Gastrocnemius medialis (tissue), 4 donors: Measurements from ENCODE around the gene NTM. TPM values are rescaled to one million over a fixed set of nuclear protein-coding genes. Genes with fewer than 3 reads are reported as not detected.

Experiments used
- ATAC-seq, 2 donors: fragments of 150-250 bp; one replicate each; pipeline ENCODE4 v1.9.1; 2016
- DNase-seq, 2 donors: peaks; one replicate each; pipeline ENCODE4 v3.0.0-alpha.2; 2019
- H3K27ac ChIP-seq, 4 donors: fragments of 200-600 bp; sonication (generic); 1 replicate in 1 of 4; 2 replicates in 3 of 4; pipeline ENCODE4 v1.5.1; 2016 to 2018; ENCODE audit warnings: mild to moderate bottlenecking in 2 of 4, moderate library complexity in 1 of 4
- H3K27me3 ChIP-seq, 3 donors: fragments of 200-600 bp; sonication (generic) in 2 of 3; 1 replicate in 1 of 3; 2 replicates in 2 of 3; pipeline versions ENCODE4 v1.5.1 to v1.6.0; 2016 to 2019; ENCODE audit warnings: mild to moderate bottlenecking in 1 of 3, moderate library complexity in 1 of 3
- H3K36me3 ChIP-seq, 2 donors: fragments of 200-600 bp; sonication (generic) in 1 of 2; one replicate each; pipeline ENCODE4 v1.5.1; 2017 to 2018
- H3K4me1 ChIP-seq, 2 donors: fragments of 200-600 bp; sonication (generic) in 1 of 2; one replicate each; pipeline ENCODE4 v1.5.1; 2016 to 2017; ENCODE audit warnings: mild to moderate bottlenecking in 2 of 2
- H3K4me3 ChIP-seq, 4 donors: fragments of 200-600 bp; sonication (generic) in 3 of 4; 1 replicate in 1 of 4; 2 replicates in 3 of 4; pipeline ENCODE4 v1.5.1; 2016 to 2019; ENCODE audit warnings: mild to moderate bottlenecking in 2 of 4
- H3K9me3 ChIP-seq, 3 donors: fragments of 200-600 bp; sonication (generic) in 2 of 3; 1 replicate in 1 of 3; 2 replicates in 2 of 3; pipeline ENCODE4 v1.5.1; 2016 to 2019
- POLR2A ChIP-seq, 2 donors: fragments of 450-650 bp; IDR thresholded peaks; one replicate each; pipeline ENCODE4 v1.6.1; 2017; ENCODE audit warnings: antibody characterized with exemption in 2 of 2, mild to moderate bottlenecking in 2 of 2, moderate library complexity in 2 of 2
- in situ Hi-C, 4 donors: fragments of 200-750 bp; cut with MboI; loops; one replicate each; pipeline versions ENCODE4 v1.15.0 to v1.8.0; 2017; ENCODE audit warnings: low sequenced_read_pairs in 4 of 4
- intact Hi-C: fragments of 100-400 bp; cut with DNase I; formaldehyde crosslinking; loops from one replicate; pipeline ENCODE4 v1.15.1; 2023; ENCODE audit warnings: low total_unique reads
- total RNA-seq, 4 donors: library from RNA; depleted of rRNA; stranded (reverse); fragments of >200 nt; gene quantifications; one replicate each; pipeline versions ENCODE4 v1.1.0 to v1.2.3, GENCODE V29; 2016
- TF ChIP-seq, protein P1 (sequence below), 5 experiments: fragments of 450-650 bp in 3 of 5; fragments of 200-600 bp in 2 of 5; sonication (generic) in 2 of 5; IDR thresholded peaks in 4 of 5; conservative IDR thresholded peaks in 1 of 5; 1 replicate in 4 of 5; 2 replicates in 1 of 5; pipeline ENCODE4 v1.5.1; 2016 to 2019; ENCODE audit warnings: antibody characterized with exemption in 5 of 5, mild to moderate bottlenecking in 3 of 5, moderate library complexity in 3 of 5

Gene NTM
- total RNA-seq, 4 donors from 2014 or later = 0.69 TPM; not detected in 3

DNA sequence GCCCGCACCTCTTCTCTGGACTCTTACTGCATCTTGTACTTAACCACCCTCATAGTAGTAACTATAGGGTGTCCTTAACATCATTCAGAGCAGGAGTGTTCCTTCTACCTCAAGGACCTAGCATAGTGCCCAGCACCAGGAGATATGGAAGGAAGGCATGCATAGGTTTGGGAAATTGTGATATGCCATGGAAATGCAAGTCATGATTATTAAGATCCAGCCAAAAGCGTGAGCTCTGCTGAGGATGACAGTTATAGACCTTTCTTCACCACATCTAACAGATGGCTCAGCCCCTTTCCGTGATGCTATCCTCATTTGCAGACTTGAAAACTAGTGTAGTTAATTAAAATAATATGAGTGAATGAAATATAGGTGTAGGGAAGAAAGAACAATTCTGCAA lies 746.1 kb downstream of the NTM start:
- in situ Hi-C loops = no loop called here
- Histone ChIP-seq H3K27ac (no peak overlapping the region), H3K9me3 (no peaks in the 10 kb centered on the region), H3K36me3 (no peaks in the 10 kb centered on the region), H3K4me3 (no peak overlapping the region), H3K4me1 (no peaks in the 10 kb centered on the region), H3K27me3 (no peaks in the 10 kb centered on the region)
- no peak for ATAC-seq
- TF ChIP-seq, protein P1, sequence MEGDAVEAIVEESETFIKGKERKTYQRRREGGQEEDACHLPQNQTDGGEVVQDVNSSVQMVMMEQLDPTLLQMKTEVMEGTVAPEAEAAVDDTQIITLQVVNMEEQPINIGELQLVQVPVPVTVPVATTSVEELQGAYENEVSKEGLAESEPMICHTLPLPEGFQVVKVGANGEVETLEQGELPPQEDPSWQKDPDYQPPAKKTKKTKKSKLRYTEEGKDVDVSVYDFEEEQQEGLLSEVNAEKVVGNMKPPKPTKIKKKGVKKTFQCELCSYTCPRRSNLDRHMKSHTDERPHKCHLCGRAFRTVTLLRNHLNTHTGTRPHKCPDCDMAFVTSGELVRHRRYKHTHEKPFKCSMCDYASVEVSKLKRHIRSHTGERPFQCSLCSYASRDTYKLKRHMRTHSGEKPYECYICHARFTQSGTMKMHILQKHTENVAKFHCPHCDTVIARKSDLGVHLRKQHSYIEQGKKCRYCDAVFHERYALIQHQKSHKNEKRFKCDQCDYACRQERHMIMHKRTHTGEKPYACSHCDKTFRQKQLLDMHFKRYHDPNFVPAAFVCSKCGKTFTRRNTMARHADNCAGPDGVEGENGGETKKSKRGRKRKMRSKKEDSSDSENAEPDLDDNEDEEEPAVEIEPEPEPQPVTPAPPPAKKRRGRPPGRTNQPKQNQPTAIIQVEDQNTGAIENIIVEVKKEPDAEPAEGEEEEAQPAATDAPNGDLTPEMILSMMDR (IDR thresholded peaks at IDR 0.05 in 4 of 5, conservative IDR thresholded peaks at IDR 0.05 in 1 of 5) = no peak
- intact Hi-C loops = no loop called here
- no peak for DNase-seq

DNA sequence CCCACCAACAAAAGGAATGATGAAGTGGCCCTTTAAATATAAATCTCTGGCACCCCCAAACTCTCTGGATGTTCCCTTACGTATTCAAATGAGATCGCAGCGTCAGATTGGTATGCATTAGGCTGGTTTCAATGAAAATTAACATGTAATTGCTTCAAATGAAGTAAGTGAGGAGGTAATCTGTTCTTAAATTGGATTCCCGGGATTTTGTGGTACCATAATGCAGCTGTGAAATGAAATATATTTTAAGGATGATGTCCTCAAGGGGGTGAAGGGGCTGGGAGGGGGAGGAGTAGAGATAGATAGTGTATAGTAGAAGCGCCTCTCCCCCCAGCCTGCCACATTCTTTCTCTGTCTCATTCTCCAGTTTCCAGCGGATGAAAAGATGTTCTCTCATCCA lies 748.2 kb downstream of the NTM start:
- no peak overlapping the region for H3K4me3 ChIP-seq
- no peaks in the 10 kb centered on the region for H3K9me3 ChIP-seq
- H3K27me3 ChIP-seq = no peaks in the 10 kb centered on the region
- DNase-seq (no peak), ATAC-seq (no peak)
- H3K4me1 ChIP-seq = no peaks in the 10 kb centered on the region
- TF ChIP-seq POLR2A (IDR thresholded peaks at IDR 0.05) = no peak
- TF ChIP-seq, protein P1 (IDR thresholded peaks at IDR 0.05 in 4 of 5, conservative IDR thresholded peaks at IDR 0.05 in 1 of 5) = no peak
- in situ Hi-C loops (no loop called here), intact Hi-C loops (no loop called here)
- H3K27ac ChIP-seq = no peak overlapping the region
- H3K36me3 ChIP-seq = no peaks in the 10 kb centered on the region

DNA sequence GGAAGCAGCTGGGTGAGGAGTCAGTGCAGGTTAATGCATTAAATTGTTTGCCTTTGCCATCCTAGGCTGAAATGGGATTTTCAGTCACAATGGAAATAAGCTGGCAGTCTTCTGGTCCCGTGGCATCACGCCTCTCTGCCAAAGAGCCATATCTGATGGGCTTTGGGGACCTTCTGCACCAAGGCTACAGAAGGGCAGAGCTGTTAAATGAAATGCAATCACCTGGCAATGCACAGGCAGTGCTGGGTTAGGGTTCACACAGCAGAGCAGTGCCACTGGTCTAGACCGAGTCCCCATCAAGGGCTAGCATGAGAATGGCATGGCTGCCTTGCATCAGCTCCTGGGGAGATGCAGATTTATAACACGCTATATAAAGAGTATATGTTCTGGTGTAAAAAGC lies 749.2 kb downstream of the NTM start:
- intact Hi-C loops = no loop called here
- TF ChIP-seq, protein P1 (IDR thresholded peaks at IDR 0.05 in 4 of 5, conservative IDR thresholded peaks at IDR 0.05 in 1 of 5) = no peak
- TF ChIP-seq POLR2A (IDR thresholded peaks at IDR 0.05) = no peak
- ATAC-seq (no peak), DNase-seq (no peak)
- H3K27me3 ChIP-seq = no peaks in the 10 kb centered on the region
- no peaks in the 10 kb centered on the region for H3K36me3 ChIP-seq
- no peak overlapping the region for H3K27ac ChIP-seq
- no peaks in the 10 kb centered on the region for H3K9me3 ChIP-seq
- no peaks in the 10 kb centered on the region for H3K4me1 ChIP-seq
- no peak overlapping the region for H3K4me3 ChIP-seq
- in situ Hi-C loops = no loop called here

DNA sequence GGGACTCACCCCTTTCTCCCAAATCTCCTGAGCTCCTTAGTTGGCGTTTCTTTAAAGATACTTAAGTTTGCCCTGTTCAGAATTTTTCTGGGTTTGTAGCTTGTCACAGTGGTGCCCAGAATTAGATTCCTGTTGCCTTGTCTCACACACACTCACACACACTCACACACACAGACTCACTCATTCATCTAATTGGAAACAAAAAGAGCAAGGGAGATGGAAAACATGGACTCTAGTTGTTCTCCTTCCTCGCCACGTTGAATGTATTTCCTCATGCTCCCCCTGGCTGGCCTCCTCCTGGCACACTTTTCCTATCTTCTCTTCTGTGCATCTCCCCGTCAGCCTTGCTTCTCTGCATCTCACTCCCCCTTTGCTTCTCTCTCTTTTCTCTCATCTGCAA lies 752.3 kb downstream of the NTM start:
- Histone ChIP-seq H3K27me3 (no peaks in the 10 kb centered on the region), H3K4me1 (peaks cover 0 to 18% of the 10 kb centered on the region in 2 donors), H3K36me3 (no peaks in the 10 kb centered on the region), H3K27ac (no peak overlapping the region), H3K4me3 (no peak overlapping the region), H3K9me3 (no peaks in the 10 kb centered on the region)
- in situ Hi-C loops = no loop called here
- DNase-seq (no peak), ATAC-seq (no peak)
- intact Hi-C loops = no loop called here
- TF ChIP-seq, protein P1 (IDR thresholded peaks at IDR 0.05 in 4 of 5, conservative IDR thresholded peaks at IDR 0.05 in 1 of 5) = no peak
- TF ChIP-seq POLR2A (IDR thresholded peaks at IDR 0.05) = no peak

DNA sequence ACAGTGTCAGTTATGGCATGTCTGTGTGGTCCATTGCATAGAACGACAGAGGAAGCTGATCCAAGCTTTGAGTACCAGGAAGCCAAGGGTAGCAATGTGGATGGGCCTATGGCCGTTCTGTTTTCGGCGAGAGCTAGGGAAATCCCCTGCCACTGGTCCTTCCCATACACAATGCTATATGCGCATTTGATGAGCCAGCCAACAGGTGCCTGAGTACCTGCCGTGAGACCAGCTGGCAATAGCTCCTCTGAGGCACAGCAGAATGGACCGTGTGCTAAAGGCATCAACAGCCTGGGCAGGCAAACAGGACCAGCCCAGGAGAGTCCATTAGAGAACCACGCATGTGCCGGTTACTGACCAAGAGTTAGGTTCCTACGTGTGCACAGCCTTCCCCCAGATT lies 753.0 kb downstream of the NTM start:
- Histone ChIP-seq H3K4me3 (no peak overlapping the region), H3K27me3 (no peaks in the 10 kb centered on the region), H3K4me1 (peaks cover 0 to 18% of the 10 kb centered on the region in 2 donors), H3K36me3 (no peaks in the 10 kb centered on the region), H3K27ac (no peak overlapping the region), H3K9me3 (no peaks in the 10 kb centered on the region)
- DNase-seq (no peak), ATAC-seq (no peak)
- in situ Hi-C loops = no loop called here
- TF ChIP-seq, protein P1 (IDR thresholded peaks at IDR 0.05 in 4 of 5, conservative IDR thresholded peaks at IDR 0.05 in 1 of 5) = no peak
- no peak for TF ChIP-seq POLR2A (IDR thresholded peaks at IDR 0.05)
- intact Hi-C loops = no loop called here
